RWPE2 (cell line): Measurements from ENCODE around the gene MPZL1.
A peak's percentile ranks its signal among the peaks of the same experiment; 100 is the strongest.

Experiments
- ATAC-seq: fragments of 200-7000 bp; cut with Tn5 transposase; 3 replicates; pipeline ENCODE4 v1.9.1; 2021; ENCODE audit warnings: low read depth
- DNase-seq: peaks from one replicate; pipeline ENCODE4 v3.0.0-alpha.2; 2020; ENCODE audit warnings: low spot score
- H3K27ac ChIP-seq: fragments of 450-650 bp; 2 replicates; pipeline ENCODE4 v1.5.1; 2017; ENCODE audit warnings: mild to moderate bottlenecking; ENCODE audit not compliant: poor library complexity, severe bottlenecking
- H3K27me3 ChIP-seq: fragments of 250-450 bp; sonication (Bioruptor Pico); 2 replicates; pipeline ENCODE4 v1.5.1; 2021; ENCODE audit warnings: mild to moderate bottlenecking, moderate library complexity; ENCODE audit not compliant: insufficient read depth, poor library complexity, severe bottlenecking
- H3K36me3 ChIP-seq: fragments of 250-450 bp; sonication (Bioruptor Pico); 2 replicates; pipeline ENCODE4 v1.5.1; 2020; ENCODE audit warnings: low read depth, mild to moderate bottlenecking, moderate library complexity
- H3K4me1 ChIP-seq: fragments of 250-450 bp; sonication (Bioruptor Pico); 2 replicates; pipeline ENCODE4 v1.5.1; 2021; ENCODE audit warnings: mild to moderate bottlenecking, moderate library complexity; ENCODE audit not compliant: insufficient read depth, poor library complexity, severe bottlenecking
- H3K4me3 ChIP-seq: fragments of 250-450 bp; sonication (Bioruptor Pico); 2 replicates; pipeline ENCODE4 v1.5.1; 2021; ENCODE audit warnings: mild to moderate bottlenecking, moderate library complexity; ENCODE audit not compliant: severe bottlenecking
- H3K9me3 ChIP-seq: fragments of 250-450 bp; sonication (Bioruptor Pico); 2 replicates; pipeline ENCODE4 v1.5.1; 2021; ENCODE audit warnings: mild to moderate bottlenecking, moderate library complexity; ENCODE audit not compliant: severe bottlenecking
- CTCF ChIP-seq: fragments of 450-650 bp; IDR thresholded peaks from one replicate; pipeline ENCODE4 v1.5.1; 2017; ENCODE audit warnings: mild to moderate bottlenecking, moderate library complexity; ENCODE audit not compliant: poor library complexity, severe bottlenecking

MPZL1 gene

GRCh38 chr1:167794043-167794442, 72.3 kb downstream of the MPZL1 start:
- Histone ChIP-seq H3K36me3 (no peaks in the 10 kb centered on the region), H3K27ac (peak overlapping the region; percentile 30), H3K4me1 (peaks cover 58% of the 10 kb centered on the region), H3K27me3 (no peaks in the 10 kb centered on the region), H3K9me3 (no peaks in the 10 kb centered on the region), H3K4me3 (no peak overlapping the region)
- ATAC-seq: no peak
- TF ChIP-seq CTCF: no peak
- DNase-seq: no peak

GRCh38 chr1:167795810-167796740, 74.3 kb downstream of the MPZL1 start:
- ATAC-seq (peak; percentile 64), DNase-seq (no peak)
- no peak for TF ChIP-seq CTCF
- peak overlapping the region; percentile 93 for H3K27ac ChIP-seq
- peaks cover 45% of the 10 kb centered on the region for H3K4me1 ChIP-seq
- H3K27me3 ChIP-seq: no peaks in the 10 kb centered on the region
- H3K9me3 ChIP-seq: no peaks in the 10 kb centered on the region
- no peak overlapping the region for H3K4me3 ChIP-seq
- H3K36me3 ChIP-seq: no peaks in the 10 kb centered on the region

GRCh38 chr1:167797015-167797414, 75.2 kb downstream of the MPZL1 start:
- ATAC-seq (peak; percentile 95), DNase-seq (peak; percentile 87)
- peak overlapping the region; percentile 93 for H3K27ac ChIP-seq

GRCh38 chr1:167798952-167799351, 77.2 kb downstream of the MPZL1 start:
- no peak for ATAC-seq

More at GRCh38 chr1:167797015-167797414, 75.2 kb downstream of the MPZL1 start:
- no peaks in the 10 kb centered on the region for H3K9me3 ChIP-seq
- peak; percentile 36 for TF ChIP-seq CTCF
- H3K36me3 ChIP-seq: no peaks in the 10 kb centered on the region
- H3K27me3 ChIP-seq: no peaks in the 10 kb centered on the region
- H3K4me1 ChIP-seq: peaks cover 44% of the 10 kb centered on the region
- H3K4me3 ChIP-seq: no peak overlapping the region

More at GRCh38 chr1:167798952-167799351, 77.2 kb downstream of the MPZL1 start:
- Histone ChIP-seq H3K27me3 (no peaks in the 10 kb centered on the region), H3K9me3 (no peaks in the 10 kb centered on the region), H3K4me3 (no peak overlapping the region), H3K4me1 (peaks cover 40% of the 10 kb centered on the region), H3K27ac (peak overlapping the region; percentile 93), H3K36me3 (no peaks in the 10 kb centered on the region)
- no peak for DNase-seq
- no peak for TF ChIP-seq CTCF
